Hematopoietic multipotent progenitor cell treated with erythropoietin and hydrocortisone succinate and interleukin-3 and kit ligand, for 8 days (in vitro differentiated cells): Measurements from ENCODE around the gene SLC5A2.
A peak's percentile ranks its signal among the peaks of the same experiment; 100 is the strongest.
"Not testable (repeated sequence)": the region's sequence is repeated elsewhere in the genome, so short reads cannot be mapped to it uniquely, and the experiment has no call there.

Experiments
- DNase-seq: peaks from one replicate; pipeline ENCODE4 v3.0.0-alpha.2; 2015

SLC5A2 gene

GRCh38 chr16:31476303-31477219, 6.4 kb upstream of the SLC5A2 start:
- peak; percentile 85 for DNase-seq

GRCh38 chr16:31477220-31478216, 5.4 kb upstream of the SLC5A2 start:
- DNase-seq: peak; percentile 70

- no peak for DNase-seq
These were observed 4.0 kb upstream of the SLC5A2 start for GRCh38 chr16:31478956-31479355.

GRCh38 chr16:31479751-31480150, 3.2 kb upstream of the SLC5A2 start:
- no peak for DNase-seq

- peak; percentile 68 for DNase-seq
These were observed 1.9 kb upstream of the SLC5A2 start for GRCh38 chr16:31480851-31481536.

GRCh38 chr16:31484048-31484447, 1.1 kb downstream of the SLC5A2 start:
- not testable (repeated sequence) for DNase-seq

GRCh38 chr16:31484491-31485171, 1.7 kb downstream of the SLC5A2 start:
- DNase-seq: no peak

GRCh38 chr16:31485571-31485970, 2.6 kb downstream of the SLC5A2 start:
- no peak for DNase-seq

- no peak for DNase-seq
These were observed 3.1 kb downstream of the SLC5A2 start for GRCh38 chr16:31486045-31486444.

GRCh38 chr16:31487071-31487719, 4.3 kb downstream of the SLC5A2 start:
- DNase-seq: no peak

- DNase-seq: peak; percentile 84
These were observed 5.0 kb downstream of the SLC5A2 start for GRCh38 chr16:31487720-31488467.

GRCh38 chr16:31488468-31489297, 5.8 kb downstream of the SLC5A2 start:
- no peak for DNase-seq

GRCh38 chr16:31489298-31489564, 6.3 kb downstream of the SLC5A2 start:
- DNase-seq: no peak

GRCh38 chr16:31489616-31490584, 7.0 kb downstream of the SLC5A2 start:
- no peak for DNase-seq

- no peak for DNase-seq
These were observed 9.0 kb downstream of the SLC5A2 start for GRCh38 chr16:31491778-31492418.

GRCh38 chr16:31493506-31494125, 10.7 kb downstream of the SLC5A2 start:
- DNase-seq: no peak

- DNase-seq: no peak
These were observed 13.7 kb downstream of the SLC5A2 start for GRCh38 chr16:31496670-31497069.

- no peak for DNase-seq
These were observed 15.6 kb downstream of the SLC5A2 start for GRCh38 chr16:31498493-31498892.
